GM18520 (cell line): Measurements from ENCODE around the gene ANAPC5.
"Not testable (repeated sequence)": the region's sequence is repeated elsewhere in the genome, so short reads cannot be mapped to it uniquely, and the experiment has no call there.

Experiments used
- ATAC-seq: cut with Tn5 transposase; IDR thresholded peaks from one replicate; pipeline ENCODE4 v1.9.1; 2021; ENCODE audit not compliant: unreplicated experiment

Gene ANAPC5

DNA sequence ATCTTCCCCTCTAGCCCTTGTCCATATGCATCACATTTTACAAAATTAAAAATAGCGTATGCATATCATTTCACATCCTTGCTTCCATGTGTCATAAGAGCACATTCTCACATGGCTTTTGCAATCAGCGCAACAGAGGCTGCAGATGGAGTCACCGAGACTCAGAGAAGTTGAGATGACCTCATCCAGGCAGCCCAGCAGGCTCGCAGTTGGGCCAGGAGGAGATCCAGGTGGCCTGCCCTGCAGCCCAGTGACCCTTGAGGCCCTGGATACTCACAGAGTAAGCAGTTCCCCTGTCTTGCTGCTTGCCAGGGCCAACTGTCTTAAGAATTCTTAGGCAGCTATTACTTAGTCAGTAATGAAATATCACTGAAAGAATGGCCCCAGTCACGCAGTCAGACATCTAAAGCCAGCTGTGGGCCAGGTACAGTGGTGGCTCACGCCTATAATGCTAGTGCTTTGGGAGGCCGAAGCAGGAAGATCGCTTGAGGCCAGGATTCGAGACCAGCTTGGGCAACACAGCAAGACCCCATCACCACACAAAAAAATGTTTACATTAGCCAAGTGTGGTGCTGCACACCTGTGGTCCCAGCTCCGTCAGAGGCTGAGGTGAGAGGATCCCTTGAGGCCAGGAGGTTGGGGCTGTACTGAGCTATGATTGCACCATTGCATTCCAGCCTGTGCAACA, 64.8 kb downstream of the ANAPC5 start:
- ATAC-seq: no peak

DNA sequence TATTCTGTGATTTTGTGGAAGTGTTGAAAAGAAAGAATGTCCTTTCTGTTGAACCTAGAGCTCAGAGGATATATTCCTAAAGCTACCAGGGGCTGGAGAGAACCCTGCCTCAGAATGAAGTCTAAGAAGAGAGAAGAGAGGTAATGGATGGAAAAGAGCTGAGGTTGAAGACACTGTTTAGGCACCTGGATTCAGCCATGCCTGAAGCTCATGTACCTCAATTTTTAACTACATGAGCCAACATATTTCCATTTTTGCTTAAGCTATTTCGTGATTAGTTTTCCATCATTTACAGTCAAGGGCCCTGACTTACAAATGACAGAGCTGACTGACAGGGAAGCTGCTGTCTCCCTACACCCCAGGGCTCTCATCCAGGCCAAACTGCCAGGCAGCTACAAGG, 66.4 kb downstream of the ANAPC5 start:
- no peak for ATAC-seq

DNA sequence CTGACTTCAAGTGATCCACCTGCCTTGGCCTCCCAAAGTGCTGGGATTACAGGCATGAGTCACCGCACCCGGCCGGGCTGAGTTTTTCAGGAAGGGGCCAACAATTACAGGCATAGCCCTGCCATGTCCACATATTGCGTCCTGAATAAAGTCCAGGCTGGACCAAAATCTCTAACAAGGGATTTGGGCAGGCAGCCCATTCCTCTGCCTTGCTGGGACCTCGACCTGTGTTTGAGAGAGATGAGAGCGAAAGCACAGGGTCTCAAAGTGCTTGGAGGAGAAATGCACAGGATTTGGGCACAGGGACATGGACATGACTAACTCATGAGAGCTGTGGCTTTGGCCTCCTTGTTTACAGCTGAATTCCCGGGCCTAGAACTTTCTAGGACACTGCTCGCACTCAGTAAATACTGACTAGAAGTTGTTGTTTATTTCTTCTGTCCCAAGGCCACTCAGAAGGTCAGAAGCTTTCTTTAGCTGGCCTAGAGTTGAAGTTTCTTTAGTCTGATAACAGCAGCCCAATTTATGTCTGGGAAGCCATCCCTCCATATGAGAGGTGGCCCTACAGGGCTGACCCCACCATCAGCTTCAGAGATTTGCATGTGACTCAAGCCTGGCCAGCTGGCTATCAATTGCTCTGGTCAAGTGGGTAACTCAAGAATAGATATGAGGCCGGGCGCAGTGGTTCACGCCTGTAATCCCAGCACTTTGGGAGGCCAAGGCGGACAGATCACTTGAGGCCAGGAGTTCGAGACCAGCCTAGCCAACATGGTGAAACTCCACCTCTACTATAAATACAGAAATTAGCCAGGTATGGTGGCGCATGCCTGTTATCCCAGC, 67.4 kb downstream of the ANAPC5 start:
- ATAC-seq: no peak

DNA sequence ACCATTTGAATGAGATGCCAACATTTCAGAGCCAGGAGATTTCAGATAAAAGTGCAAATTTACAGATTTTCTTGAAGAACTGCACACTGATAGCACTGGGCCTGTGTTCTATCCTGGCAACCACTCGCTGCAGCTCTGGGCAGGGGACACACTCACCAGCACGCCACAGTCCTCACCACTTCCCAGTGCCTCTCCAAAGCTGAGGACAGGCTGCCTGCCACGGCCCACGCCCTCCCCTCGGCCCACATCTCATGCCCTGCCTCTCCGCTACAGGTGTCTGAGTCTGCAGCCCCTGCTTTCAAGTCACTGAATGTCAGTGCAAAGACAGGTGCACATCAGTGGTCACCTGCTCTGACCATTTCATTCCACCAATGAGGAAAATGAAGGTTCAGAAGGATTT, 68.4 kb downstream of the ANAPC5 start:
- no peak for ATAC-seq

DNA sequence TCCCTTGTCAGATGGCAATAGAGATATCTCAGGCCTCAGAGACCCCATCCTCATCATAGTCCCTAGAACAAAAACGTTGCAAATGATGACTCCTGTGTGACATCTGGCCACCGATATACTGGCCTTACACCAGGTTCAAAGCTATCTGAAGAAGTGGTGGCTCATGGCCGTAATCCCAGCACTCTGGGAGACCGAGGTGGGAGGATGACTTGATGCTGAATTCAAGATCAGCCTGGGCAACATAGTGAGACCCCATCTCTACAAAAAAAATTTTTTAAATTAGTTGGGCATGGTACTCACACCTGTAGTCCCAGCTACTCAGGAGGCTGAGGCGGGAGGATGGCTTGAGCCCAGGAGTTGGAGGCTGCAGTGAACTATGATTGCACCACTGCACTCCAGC, 68.8 kb downstream of the ANAPC5 start:
- no peak for ATAC-seq

DNA sequence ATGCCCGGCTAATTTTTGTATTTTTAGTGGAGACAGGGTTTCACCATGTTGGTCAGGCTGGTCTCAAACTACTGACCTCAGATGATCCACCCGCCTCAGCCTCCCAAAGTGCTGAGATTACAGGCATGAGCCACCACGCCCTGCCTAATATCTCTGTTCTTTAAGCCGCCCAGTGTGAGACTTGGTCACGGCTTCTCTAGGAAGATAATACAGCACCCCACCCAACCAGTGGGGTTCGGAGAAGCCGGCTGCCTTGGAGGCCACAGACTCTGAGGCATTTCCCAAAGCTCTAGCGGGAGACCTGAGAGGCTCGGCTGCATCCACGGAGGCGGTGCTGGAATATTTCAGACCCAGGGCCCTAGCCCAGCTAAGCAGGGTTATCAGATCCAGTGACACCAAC, 69.3 kb downstream of the ANAPC5 start:
- ATAC-seq: not testable (repeated sequence)

DNA sequence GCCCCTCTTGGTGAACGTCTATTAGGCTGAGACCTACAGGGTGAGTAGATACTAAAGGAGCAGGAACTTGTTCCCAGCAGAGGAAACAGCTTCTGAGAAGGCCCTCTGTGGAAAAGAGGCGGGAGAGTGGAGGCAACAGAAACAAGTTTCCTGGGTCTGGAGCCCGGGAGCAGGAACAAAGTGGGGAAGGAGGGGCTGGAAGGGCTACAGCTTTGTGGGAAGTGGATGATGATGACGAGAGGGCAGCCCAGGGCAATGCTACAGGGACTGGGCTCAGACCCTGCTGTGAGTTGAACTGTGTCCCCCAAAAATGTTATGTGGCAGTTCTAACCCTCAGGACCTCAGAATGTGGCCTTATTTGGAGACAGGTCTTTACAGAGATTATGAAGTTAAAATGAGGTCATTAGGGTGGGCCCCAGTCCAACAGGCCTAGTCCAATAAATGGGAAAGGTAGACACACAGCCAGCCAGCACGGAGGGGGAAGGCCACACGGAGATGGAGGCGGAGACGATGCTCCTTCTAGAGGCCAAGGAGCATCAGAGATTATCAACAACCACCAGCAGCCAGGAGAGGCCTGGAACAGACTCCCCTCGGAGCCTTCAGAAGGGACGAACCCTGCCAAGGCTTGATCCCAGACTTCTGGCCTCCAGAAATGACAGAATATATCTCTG, 70.0 kb downstream of the ANAPC5 start:
- no peak for ATAC-seq

DNA sequence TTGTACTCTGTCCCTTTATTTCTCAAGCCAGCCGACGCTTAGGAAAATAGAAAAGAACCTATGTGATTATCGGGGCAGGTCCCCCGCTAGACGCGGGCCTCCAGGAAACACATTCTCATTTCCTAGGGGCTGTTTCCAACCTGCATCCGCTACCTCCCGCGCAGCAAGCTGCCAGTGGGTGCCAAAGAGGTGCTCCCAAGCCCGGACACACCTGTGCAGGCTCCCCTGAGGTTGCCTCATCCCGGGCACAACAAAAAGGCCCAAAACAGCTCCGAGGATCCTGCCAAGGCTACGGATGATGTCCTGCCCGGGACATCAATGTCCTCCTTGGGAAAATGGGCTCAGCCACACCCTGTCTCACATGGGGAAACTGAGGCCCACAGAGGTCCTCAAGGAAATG, 71.1 kb downstream of the ANAPC5 start:
- not testable (repeated sequence) for ATAC-seq

DNA sequence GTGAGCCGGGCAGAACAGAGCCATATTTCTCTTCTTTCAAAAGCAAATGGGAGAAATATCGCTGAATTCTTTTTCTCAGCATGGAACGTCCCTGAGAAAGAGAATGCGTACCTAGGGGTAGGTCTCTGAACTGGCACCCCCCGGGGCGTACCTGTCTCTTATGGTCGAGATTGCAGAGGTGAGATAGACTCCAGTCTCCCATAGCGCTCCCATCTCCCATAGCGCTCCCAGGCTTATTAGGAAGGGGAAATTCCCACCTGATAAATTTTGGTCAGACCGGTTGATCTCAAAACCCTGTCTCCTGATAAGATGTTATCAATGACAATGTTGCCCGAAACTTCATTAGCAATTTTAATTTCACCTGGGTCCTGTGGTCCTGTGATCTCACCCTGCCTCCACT, 71.7 kb downstream of the ANAPC5 start:
- not testable (repeated sequence) for ATAC-seq

DNA sequence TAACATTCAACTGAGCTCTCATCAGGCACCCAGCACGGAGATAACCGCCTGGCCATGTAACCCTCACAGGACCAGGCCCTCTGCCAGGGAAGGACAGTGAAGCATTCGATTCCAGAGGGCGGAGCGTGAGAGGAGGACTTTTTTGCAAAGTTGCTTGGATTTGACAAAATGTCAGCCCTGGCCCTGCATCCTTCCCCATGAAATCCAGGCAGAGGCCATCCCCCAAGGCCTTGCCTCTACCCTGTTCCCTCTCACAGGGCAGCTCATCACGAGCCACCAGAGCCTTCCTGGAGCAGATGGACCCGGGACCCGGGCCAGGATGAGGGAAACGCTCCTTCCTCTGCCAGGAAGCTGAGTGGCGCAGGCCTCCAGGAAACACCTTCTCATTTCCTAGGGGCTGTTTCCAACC, 72.7 kb downstream of the ANAPC5 start:
- no peak for ATAC-seq

DNA sequence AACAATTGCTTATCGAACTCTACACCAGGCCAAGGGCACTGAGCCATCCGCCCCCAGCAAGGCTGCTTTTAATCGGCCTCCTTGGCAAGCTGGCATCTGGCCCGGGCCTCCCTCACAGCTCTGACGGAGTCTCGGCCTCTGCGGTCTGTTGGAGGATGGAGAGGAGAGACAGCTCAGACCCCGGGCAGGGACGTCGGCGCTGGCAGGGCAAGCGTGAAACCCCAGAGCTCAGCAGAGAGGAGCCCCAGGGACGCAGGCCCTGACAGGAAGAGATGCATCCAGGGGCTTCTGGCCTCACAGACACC, 73.2 kb downstream of the ANAPC5 start:
- ATAC-seq: no peak

DNA sequence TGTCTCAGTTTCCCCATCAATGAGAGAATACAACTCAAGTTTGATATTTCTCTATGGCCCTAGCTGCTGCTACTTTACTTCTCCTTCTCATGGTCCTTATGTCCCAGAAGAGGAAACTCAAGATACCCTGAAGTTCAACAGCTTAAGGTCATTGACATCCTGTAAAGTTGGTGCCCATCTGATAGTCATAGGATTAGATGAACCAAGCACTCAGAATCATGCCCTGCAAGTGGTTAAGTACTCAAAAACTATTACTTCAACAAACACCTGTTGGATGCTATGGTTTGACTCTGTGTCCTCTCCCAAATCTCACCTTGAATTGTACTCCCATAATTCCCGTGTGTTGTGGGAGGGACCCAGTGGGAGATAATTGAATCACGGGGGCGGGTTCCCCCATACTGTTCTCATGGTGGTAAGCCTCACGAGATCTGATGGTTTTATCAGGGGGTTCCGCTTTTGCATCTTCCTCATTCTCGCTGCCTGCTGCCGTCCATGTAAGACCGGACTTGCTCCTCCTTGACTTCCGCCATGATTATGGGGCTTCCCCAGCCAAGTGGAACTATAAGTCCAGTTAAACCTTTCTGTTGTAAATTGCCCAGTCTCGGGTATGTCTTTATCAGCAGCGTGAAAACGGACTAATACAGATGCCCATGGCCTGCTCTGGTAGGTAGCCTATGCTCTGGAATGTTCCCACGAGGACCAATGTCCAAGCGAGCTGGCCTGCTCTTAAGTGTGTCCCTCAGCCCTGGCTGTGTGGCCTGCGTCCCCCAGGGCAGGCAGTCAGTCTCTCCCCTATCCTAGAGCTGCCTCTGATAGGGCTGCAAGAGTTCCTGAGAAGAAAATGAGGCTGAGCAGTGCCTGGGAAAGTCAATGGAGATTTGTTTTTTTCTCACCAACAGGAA, 73.8 kb downstream of the ANAPC5 start:
- no peak for ATAC-seq

DNA sequence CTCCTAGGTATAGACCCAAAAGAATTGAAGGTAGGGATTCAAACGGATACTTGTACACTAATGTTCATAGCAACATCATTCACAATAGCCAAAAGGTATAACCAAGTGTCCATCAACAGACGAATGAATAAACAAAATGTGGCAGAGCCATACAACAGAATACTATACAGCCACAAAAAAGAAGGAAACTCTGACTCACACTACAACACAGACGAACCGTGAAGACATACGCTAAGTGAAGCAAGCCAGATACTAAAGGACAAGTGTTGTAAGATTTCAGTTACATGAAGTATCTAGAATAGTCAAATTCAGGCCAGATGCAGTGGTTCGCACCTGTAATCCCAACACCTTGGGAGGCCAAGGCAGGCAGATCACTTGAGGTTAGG, 74.8 kb downstream of the ANAPC5 start:
- ATAC-seq: no peak

DNA sequence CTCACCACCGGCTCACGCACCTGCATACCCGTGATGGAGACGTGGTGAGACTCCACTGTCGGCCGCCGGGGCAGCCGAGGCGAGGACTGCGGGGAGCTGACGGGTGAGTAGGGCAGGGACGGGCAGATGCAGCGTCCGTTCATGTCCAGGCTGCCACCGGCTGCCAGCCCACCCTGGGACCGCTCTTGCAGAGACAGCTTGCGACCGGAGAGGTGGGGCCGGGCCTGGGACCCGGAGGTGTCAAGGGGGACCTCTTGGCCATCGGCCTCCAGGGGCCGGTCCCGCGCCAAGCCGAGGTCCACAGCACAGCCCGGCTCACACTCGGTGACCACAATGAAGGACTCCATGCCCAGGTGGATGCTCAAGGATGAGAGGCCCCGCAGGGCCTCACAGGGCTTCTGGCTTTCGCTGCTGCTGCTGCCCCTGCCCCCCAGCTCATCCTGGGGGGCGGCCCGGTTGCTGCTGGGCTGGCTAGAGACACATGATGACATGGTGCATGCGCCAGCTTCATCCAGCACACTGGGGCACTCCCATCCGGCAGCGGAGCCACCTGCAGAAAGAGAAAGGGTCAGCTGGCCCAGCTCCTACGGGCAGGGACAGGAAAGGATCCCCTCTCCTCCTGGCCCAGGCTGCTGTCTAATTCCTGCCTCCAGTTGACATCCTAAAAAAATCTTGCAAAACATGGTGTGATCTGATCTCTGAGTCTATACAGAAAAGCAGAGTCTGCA, 78.0 kb downstream of the ANAPC5 start:
- no peak for ATAC-seq

DNA sequence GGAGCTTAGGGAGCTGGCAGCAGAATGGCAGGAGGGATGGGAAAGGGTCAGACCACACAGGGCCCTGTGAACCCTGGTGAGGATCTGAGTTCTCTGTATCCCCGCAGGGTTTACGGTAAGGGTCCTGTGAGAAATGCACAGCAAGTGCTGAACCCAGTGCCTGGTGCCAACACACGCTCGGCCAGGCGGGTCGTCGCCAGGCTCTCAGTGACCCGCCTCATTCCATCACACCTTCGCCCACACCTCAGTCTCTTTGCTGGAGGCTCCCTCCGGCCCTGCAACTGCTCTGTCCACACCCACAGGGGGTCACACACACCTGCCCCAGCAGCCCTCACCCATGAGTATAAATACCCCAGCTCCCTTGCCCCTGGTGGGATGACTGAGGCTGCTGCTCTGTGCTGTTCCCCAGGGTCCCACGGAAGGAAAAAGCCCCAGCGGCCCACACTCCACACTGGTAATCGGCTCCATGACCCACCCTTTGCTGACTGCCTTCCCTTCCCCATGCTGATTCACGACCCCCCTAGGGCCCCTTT, 78.8 kb downstream of the ANAPC5 start:
- no peak for ATAC-seq

DNA sequence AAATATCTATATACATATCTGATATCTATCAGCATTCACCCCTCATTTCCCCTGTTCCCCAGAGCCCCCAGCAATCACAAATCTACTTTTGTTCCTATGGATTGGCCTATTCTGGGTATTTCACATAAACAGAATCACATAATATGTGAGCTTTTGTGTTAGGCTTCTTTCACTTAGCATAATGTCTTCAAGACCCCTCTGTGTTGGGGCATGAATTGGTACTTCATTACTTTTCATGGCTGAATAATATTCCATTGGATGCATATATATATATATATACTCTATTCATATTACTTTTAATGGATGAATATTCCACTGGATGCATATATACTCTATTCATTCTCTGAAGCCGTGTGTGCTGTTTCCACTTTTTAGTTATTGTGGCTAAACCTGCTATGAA, 84.4 kb downstream of the ANAPC5 start:
- ATAC-seq: no peak

DNA sequence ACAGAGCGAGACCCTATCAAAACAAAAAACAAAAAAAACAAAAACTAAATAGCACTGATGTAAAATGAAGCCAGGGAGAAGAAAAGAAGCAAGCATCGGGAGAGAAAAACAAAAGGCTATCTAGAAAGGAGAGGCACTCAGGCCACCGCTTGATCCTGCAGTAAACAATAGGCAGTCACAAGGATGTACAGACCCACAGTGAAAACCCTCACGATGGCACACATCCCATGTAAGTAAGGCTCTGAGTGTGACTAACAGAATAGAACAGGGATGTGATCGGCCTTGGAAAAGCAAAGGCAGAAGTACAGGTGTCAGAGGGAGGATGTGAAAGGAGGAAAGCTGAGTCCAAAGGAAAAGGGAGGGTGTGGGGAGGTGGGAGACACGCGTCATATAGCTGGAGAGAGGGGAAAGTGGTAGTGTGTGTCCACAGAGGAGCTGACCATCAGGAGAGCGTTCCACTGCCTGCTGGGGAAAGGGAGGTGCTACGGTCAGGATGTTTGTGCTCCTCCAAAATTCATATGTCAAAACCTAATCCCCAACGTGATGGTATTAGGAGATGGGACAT, 87.2 kb downstream of the ANAPC5 start:
- ATAC-seq: no peak

DNA sequence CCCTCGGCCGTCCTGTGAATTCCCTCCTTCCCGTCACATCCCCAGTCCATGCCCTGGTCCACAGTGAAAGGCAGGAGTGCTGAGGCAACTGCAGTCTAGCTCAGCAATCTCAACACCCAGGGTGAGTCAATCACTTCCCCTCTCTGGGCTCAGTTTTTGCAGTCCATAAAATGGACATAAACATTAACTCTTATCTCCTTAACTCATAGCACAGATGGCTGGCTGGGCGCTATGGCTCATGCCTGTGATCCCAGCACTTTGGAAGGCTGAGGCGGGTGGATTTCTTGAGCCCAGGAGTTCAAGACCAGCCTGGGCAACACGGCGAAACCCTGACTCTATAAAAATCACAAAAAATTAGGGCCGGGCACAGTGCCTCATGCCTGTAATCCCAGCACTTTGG, 88.1 kb downstream of the ANAPC5 start:
- no peak for ATAC-seq

DNA sequence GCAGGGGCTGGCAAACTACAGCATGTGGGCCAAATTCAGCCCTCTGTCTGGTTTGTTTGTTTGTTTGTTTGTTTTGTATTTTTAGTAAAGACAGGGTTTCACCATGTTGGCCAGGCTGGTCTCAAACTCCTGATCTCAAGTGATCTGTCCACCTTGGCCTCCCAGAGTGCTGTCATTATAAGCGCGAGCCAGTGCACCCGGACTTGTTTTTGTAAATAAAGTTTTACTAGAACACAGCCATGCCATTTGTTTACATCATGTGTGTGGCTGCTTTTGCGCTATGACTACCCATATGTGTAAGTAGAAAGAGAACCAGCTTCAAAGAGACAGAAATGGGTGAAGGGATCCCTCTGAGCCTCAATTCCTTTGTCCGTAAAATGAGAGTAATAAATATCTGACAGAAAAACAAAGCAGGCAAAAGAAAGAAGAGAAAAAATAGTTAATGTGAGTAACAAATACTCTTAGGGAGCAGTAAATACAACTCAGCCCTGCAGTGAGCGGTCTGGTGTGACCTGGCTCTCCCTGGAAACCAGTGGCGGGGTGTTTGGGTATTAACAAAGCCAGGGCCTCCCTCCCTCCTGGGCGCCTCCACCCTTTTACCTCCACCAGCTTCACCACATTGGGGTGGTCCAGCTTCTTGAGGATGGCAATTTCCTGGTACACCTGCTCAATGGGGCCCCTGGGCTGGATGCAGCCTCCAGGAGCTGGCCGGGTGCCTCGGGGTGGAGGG, 88.8 kb downstream of the ANAPC5 start:
- no peak for ATAC-seq
